Dermis blood vessel endothelial cell (primary cell): Measurements from ENCODE around the gene SUSD2. TPM values are rescaled to one million over a fixed set of nuclear protein-coding genes. Genes with fewer than 3 reads are reported as not detected.
"Not testable (repeated sequence)": the region's sequence is repeated elsewhere in the genome, so short reads cannot be mapped to it uniquely, and the experiment has no call there.

ENCODE experiments used
- DNase-seq: peaks from one replicate; pipeline ENCODE4 v3.0.0; 2010
- total RNA-seq: library from RNA; depleted of rRNA; stranded (reverse); fragments of >200 nt; gene quantifications from 2 replicates; pipeline ENCODE4 v1.2.3, GENCODE V29; 2014

SUSD2 gene
- total RNA-seq, 1 donor from 2014 or later, result 0.34 TPM

DNA sequence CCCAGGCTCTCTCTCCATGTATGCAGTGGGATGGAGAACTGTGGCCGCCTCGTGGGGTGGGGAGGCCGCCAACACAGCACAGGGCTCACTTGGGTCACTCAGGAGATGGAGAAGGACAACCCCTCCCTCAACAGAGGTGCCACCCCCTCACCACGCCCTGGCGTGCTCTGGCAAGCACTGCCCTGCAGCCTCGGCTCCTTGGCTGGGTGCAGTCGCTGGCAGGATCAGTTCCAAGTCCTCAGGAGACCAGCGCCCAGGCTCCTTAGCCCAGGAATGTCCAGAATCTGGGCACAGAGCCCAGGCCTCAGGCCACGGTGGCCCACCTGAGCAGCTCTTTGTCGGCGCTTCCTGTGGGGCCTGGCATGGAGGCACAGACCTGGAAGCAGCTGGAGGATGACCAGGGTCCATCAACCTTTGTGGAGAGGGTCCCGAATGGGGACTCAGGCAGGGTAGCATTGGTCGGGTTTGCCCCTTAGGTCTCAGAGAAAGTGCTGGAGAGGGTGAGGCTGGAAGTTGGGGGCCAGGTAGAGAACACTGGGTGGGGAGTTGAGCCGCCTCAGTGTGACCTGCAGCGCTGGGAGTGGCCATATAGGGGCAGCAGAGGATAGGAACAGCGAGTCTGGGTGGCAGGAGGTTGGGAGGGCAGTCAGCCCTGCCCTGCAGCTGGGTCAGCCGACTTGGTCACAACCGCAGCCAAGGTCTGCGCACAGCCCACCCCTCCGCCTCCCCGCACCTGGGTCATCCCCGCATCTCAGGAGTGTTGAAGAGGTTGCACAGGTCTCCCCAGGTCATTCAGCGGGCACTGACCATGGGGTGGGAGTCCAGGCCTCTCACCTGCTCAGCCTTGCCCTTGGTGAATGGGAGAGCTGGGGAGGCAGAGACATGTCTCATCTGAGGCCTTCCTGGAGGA is 8.2 kb downstream of the SUSD2 start:
- DNase-seq, result peak; percentile 83

- no peak for DNase-seq
Measured at GRCh38 chr22:24190159-24190540, 8.9 kb downstream of the SUSD2 start.

DNA sequence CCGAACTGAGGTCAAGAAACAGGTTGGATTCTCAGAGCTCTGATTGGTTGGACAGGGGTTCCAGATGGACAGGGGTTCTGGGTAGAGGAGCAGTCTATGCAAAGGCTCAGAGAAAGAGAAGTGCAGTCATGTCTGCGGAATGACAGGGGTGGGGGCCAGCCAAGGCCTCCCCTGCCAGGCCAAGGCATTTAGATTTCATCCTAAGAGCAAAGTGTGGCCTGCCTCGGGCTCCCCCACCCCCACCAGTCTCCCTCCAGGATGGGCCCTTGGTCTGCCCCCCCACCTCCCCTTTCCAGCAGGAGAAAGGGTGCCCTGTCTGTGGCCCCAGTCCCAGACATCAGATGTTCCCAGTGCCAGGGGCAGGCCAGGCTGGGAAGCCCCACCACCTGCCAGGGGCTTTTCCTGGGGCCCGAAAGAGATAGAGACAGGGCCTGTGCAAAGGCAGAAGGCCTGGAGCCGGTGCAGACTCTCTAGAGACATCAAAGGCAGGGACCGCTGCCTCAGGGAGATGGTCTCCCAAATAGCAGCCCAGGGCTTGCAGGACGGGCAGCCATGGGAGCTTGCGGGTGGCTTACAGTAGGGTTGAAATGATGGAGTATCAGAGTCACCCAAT is 9.4 kb downstream of the SUSD2 start:
- DNase-seq, result no peak

DNA sequence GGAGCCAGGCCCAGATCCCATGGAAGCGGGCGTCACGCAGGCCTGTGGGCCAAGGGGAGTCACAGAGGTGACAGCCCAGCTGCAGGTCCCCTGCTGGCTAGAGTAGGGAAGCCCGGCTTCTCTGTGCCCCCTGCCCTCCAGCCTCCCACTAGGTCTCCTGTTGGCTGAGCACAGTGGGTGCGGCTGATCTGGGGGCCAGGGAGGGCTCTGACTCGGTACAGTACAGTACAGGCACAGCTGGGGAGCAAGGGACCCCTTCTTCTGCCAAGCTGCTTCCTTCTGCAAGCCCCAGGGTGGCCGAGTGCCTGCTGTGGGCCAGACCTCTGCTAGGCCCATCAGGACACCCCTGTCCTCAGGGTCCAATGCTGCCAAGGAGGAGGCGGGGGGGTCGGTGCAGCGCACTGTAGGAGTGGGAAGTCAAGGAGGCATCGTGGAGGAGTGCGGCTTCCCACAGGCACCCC is 10.1 kb downstream of the SUSD2 start:
- DNase-seq, result no peak

GRCh38 chr22:24191893-24192292 is 10.6 kb downstream of the SUSD2 start:
- no peak for DNase-seq

GRCh38 chr22:24198682-24199052 is 17.4 kb downstream of the SUSD2 start:
- DNase-seq, result no peak

DNA sequence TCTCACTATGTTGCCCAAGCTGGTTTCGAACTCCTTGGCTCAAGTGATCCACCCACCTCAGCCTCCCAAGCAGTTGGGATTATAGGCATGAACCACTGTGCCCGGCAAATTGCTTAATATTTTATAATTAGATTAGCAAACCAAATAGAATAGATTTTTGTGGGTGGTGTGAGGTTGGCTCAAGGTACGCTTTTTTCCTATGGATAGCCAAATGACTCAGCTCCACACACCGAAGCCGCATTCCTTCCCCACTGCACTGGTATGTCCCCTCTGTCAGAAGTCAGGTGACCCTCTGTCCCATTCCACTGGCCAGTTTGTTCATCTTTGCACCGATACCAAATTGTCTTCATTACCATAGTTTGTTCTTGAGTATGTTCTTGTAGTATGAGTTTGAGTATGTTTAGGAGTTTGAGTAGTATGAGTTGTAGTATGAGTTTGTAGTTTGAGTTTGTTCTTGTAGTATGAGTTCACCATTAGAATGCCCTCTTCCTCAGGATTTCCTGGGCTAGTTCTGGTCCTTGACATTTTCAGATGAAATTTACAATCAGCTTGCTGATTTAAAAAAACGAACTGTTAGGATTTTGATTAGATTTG is 19.4 kb downstream of the SUSD2 start:
- DNase-seq, result peak; percentile 82

GRCh38 chr22:24201681-24202614 is 20.7 kb downstream of the SUSD2 start:
- DNase-seq, result no peak

DNA sequence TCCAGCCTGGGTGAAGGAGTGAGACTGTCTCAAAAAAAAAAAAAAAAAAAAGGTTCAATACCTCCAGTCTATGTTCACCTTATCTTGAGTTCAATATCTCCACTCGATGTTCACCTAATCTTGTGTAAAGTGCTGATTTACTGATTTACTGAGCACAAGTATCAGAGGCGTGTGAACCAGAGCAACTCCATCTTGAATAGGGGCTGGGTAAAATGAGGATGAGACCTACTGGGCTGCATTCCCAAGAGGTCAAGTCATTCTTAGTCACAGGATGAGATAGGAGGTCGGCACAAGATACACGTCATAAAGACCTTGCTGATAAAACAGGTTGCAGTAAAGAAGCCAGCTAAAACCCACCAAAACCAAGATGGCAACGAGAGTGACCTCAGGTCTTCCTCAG is 22.6 kb downstream of the SUSD2 start:
- DNase-seq, result not testable (repeated sequence)

GRCh38 chr22:24205438-24206195 is 24.3 kb downstream of the SUSD2 start:
- DNase-seq, result no peak

- peak; percentile 52 for DNase-seq
Measured at GRCh38 chr22:24206460-24207263, 25.4 kb downstream of the SUSD2 start.

DNA sequence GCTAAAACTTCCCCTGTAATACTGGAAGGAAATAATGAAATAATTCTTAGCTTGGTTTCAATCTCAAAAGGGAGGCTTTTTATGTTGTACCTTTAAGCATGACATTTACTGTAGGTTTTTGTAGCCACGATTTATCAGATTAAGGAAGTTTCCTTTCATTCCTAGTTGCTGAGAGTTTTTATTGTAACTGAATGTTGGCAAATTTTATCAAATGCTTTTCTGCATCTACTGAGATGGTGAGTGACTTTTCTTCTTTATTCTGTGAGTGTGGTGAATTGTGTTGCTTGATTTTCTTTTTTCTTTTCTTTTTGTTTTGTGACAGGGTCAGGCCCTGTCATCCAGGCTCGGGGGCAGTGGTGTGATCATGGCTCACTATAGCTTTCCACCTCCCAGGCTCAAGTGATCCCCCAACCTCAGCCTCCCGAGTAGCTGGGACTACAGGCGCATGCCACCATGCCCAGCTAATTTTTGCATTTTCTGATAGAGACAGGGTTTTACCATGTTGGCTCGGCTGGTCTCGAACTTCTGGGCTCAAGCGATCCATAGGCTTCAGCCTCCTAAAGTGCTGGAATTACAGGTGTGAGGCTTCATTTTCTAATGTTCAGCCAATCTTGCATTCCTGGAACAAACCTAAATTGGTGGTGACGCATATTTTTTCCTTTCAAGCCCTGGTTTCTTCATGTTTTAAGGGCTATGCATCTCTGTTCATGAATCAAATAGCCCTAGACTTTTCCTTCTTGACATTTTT is 26.2 kb downstream of the SUSD2 start:
- DNase-seq, result no peak

- DNase-seq, result peak; percentile 97
Measured at GRCh38 chr22:24208012-24208749, 26.9 kb downstream of the SUSD2 start.

DNA sequence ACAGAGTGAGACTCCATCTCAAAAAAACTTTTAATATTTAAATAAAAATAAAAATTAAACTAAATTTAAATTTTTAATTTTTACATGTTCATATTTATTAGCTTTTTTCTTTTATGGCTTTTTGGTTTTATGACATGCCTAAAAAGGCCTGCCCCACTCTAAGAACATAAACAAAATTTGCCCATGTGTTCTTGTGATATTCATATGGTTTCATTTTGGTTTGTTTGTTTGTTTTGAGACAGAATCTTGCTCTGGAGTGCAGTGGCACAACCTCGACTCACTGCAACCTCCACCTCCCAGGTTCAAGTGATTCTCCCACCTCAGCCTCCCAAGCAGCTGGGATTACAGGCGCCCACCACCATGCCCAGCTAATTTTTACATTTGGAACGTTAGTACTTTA is 27.7 kb downstream of the SUSD2 start:
- DNase-seq, result no peak

DNA sequence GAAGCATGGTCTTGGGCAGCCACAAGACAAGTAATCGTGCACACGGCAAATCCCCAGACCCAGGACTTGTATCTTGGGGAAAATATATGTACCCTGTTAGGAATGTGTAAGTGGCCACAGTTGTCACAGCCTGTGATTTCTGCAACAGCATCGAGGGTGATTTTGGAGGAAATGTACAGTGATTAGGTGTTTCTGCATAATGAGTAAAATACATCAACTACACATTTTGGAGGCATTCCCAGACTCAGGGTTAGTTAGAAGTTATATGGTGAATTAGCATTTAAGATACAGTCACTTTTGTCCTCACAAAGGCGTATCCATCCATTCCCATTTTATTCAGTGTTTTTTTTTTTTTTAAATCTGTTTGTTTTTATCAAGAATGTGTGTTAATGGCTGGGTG is 28.4 kb downstream of the SUSD2 start:
- DNase-seq, result no peak

GRCh38 chr22:24210409-24210808 is 29.1 kb downstream of the SUSD2 start:
- not testable (repeated sequence) for DNase-seq

DNA sequence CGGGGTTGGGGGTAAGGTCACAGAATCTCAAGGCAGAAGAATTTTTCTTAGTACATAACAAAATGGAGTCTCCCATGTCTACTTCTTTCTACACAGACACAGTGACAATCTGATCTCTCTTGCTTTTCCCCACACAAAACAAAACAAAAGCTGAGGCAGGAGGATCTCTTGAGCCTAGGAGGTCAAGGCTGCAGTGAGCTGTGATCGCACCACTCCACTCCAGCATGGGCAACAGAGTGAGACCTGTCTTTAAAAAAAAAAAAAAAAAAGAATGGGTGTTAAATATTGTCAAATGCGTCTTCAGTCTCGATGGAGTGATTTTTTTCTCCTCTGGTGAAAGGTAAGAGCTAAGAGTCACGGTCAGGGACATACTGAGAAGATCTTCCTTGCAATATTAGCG is 30.4 kb downstream of the SUSD2 start:
- not testable (repeated sequence) for DNase-seq

- not testable (repeated sequence) for DNase-seq
Measured at GRCh38 chr22:24213111-24213510, 31.8 kb downstream of the SUSD2 start.
